GM18873 (cell line): ENCODE data around the gene DDB1.

Experiments used
- ATAC-seq: cut with Tn5 transposase; IDR thresholded peaks from one replicate; pipeline ENCODE4 v1.9.1; 2021; ENCODE audit warnings: mild to moderate bottlenecking, moderate library complexity, moderate number of reproducible peaks; ENCODE audit not compliant: unreplicated experiment, low FRiP score

Gene DDB1

GRCh38 chr11:61357233-61357893 lies 24.5 kb upstream of the DDB1 start:
- no peak for ATAC-seq

- ATAC-seq: no peak
These were observed 23.8 kb upstream of the DDB1 start for GRCh38 chr11:61356706-61357105.

GRCh38 chr11:61354208-61354607 lies 21.3 kb upstream of the DDB1 start:
- no peak for ATAC-seq

GRCh38 chr11:61353131-61354067 lies 20.5 kb upstream of the DDB1 start:
- no peak for ATAC-seq

GRCh38 chr11:61352038-61352437 lies 19.1 kb upstream of the DDB1 start:
- no peak for ATAC-seq

- no peak for ATAC-seq
These were observed 17.9 kb upstream of the DDB1 start for GRCh38 chr11:61350803-61351202.

- ATAC-seq: no peak
These were observed 17.4 kb upstream of the DDB1 start for GRCh38 chr11:61350336-61350735.

- ATAC-seq: no peak
These were observed 17.0 kb upstream of the DDB1 start for GRCh38 chr11:61349916-61350315.

GRCh38 chr11:61349189-61349751 lies 16.4 kb upstream of the DDB1 start:
- ATAC-seq: no peak

GRCh38 chr11:61347916-61348461 lies 15.1 kb upstream of the DDB1 start:
- ATAC-seq: no peak

- ATAC-seq: no peak
These were observed 13.3 kb upstream of the DDB1 start for GRCh38 chr11:61345954-61346843.

- no peak for ATAC-seq
These were observed 12.3 kb upstream of the DDB1 start for GRCh38 chr11:61345170-61345610.

GRCh38 chr11:61343792-61344745 lies 11.2 kb upstream of the DDB1 start:
- ATAC-seq: no peak

GRCh38 chr11:61342207-61342803 lies 9.4 kb upstream of the DDB1 start:
- no peak for ATAC-seq

GRCh38 chr11:61341706-61342105 lies 8.8 kb upstream of the DDB1 start:
- ATAC-seq: no peak

GRCh38 chr11:61340979-61341378 lies 8.1 kb upstream of the DDB1 start:
- ATAC-seq: no peak

- ATAC-seq: no peak
These were observed 6.6 kb upstream of the DDB1 start for GRCh38 chr11:61339490-61339878.

GRCh38 chr11:61338783-61339489 lies 6.0 kb upstream of the DDB1 start:
- no peak for ATAC-seq
